Esophagus squamous epithelium (tissue), 4 donors: Measurements from ENCODE around the gene TUT4.

ENCODE experiments used
- CTCF ChIP-seq, 6 experiments: fragments of 450-650 bp in 4 of 6; fragments of 200-600 bp in 2 of 6; sonication (generic) in 2 of 6; IDR thresholded peaks; one replicate each; pipeline ENCODE4 v1.5.1; 2016 to 2019; ENCODE audit warnings: antibody characterized with exemption in 6 of 6, mild to moderate bottlenecking in 4 of 6, moderate library complexity in 4 of 6
- POLR2A ChIP-seq, 4 donors: fragments of 450-650 bp; IDR thresholded peaks; one replicate each; pipeline ENCODE4 v1.6.1; 2017; ENCODE audit warnings: antibody characterized with exemption in 4 of 4, mild to moderate bottlenecking in 4 of 4, moderate library complexity in 3 of 4

GRCh38 chr1:52567943-52568342 lies 15.1 kb upstream of the TUT4 start:
- TF ChIP-seq CTCF (IDR thresholded peaks at IDR 0.05), result no peak
- TF ChIP-seq POLR2A (IDR thresholded peaks at IDR 0.05), result no peak
